OCI-LY7 (cell line): ENCODE results near the gene TNFAIP3.
"Not testable (repeated sequence)": the region's sequence is repeated elsewhere in the genome, so short reads cannot be mapped to it uniquely, and the experiment has no call there.

Experiments
- CTCF ChIP-seq: fragments of 200-600 bp; sonication (generic); conservative IDR thresholded peaks from 2 replicates; pipeline ENCODE4 v1.5.1; 2014; ENCODE audit warnings: mild to moderate bottlenecking, antibody characterized with exemption, low read length, moderate library complexity, mixed read lengths
- EZH2phosphoT487 ChIP-seq: fragments of 200-600 bp; sonication (generic); IDR thresholded peaks from 2 replicates; pipeline ENCODE4 v1.6.1; 2018; ENCODE audit warnings: low read depth, borderline replicate concordance, mild to moderate bottlenecking, mixed run types, antibody characterized with exemption, low read length, moderate library complexity, mixed read lengths

- TF ChIP-seq CTCF, EZH2phosphoT487: not testable (repeated sequence)
Observed at GRCh38 chr6:137886226-137886625, 19.2 kb downstream of the TNFAIP3 start.
